Measurements from ENCODE around the gene TMEM129.

DNA sequence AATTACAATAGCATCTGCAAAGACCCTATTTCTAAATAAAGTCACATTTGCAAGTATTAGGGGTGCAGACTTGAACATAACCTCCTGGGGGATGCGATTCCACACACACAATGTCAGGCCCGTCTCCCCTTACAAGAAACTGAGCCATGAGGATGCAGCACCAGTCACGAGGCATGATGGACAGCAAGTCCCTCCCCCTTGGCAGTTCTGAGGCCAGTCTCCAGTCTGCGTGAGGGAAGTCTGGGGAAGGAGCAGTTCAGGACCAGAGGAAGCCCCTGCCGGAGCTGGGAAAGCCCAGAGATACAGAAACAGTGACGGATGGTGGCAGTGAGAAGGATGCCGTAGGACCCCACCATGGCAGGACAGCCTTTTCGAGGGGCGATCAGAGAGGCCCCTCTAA lies 46.4 kb downstream of the TMEM129 start:
- no peak for TF ChIP-seq POLR2A (IDR thresholded peaks at IDR 0.05)
- TF ChIP-seq, protein P1, sequence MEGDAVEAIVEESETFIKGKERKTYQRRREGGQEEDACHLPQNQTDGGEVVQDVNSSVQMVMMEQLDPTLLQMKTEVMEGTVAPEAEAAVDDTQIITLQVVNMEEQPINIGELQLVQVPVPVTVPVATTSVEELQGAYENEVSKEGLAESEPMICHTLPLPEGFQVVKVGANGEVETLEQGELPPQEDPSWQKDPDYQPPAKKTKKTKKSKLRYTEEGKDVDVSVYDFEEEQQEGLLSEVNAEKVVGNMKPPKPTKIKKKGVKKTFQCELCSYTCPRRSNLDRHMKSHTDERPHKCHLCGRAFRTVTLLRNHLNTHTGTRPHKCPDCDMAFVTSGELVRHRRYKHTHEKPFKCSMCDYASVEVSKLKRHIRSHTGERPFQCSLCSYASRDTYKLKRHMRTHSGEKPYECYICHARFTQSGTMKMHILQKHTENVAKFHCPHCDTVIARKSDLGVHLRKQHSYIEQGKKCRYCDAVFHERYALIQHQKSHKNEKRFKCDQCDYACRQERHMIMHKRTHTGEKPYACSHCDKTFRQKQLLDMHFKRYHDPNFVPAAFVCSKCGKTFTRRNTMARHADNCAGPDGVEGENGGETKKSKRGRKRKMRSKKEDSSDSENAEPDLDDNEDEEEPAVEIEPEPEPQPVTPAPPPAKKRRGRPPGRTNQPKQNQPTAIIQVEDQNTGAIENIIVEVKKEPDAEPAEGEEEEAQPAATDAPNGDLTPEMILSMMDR (IDR thresholded peaks at IDR 0.05) = no peak
